Posterior vena cava (tissue), 2 donors: ENCODE results near the gene PACSIN3. TPM values are rescaled to one million over a fixed set of nuclear protein-coding genes. Genes with fewer than 3 reads are reported as not detected.

Source experiments
- DNase-seq: peaks from one replicate; pipeline ENCODE4 v3.0.0-alpha.2; 2020; ENCODE audit warnings: low spot score
- intact Hi-C, 2 donors: fragments of 100-400 bp; cut with DNase I; formaldehyde crosslinking; loops; one replicate each; pipeline versions ENCODE4 v1.14.1 to v1.14.2; 2022 to 2023
- microRNA-seq, 2 donors: library from miRNA; unstranded; fragments of <30 nt; microRNA quantifications; one replicate each; pipeline ENCODE4 v1.2.0, GENCODE V29; 2020 to 2021; ENCODE audit warnings: borderline microRNAs expressed in 2 of 2
- total RNA-seq, 2 donors: library from RNA; stranded (reverse); fragmentation: NEBNext Ultra II Directional; extraction: Animal tissue kit (Norgen Biotek cat#: 25700); gene quantifications; one replicate each; pipeline ENCODE4 v1.2.1, GENCODE V29; 2021
- donor health status: DM: yes; HTN: yes; CAD: no.
- donor health status: DM: yes; HTN: yes; CAD: no.

The PACSIN3 gene
- total RNA-seq, 2 donors from 2014 or later = 33.1 to 47.4 TPM

- DNase-seq = no peak
- intact Hi-C loops = no loop called here
Measured at GRCh38 chr11:47137476-47137875, 48.8 kb downstream of the PACSIN3 start.

- intact Hi-C loops = no loop called here
- no peak for DNase-seq
Measured at GRCh38 chr11:47136921-47137320, 49.3 kb downstream of the PACSIN3 start.

- intact Hi-C loops = no loop called here
- DNase-seq = no peak
Measured at GRCh38 chr11:47136327-47136726, 49.9 kb downstream of the PACSIN3 start.

DNA sequence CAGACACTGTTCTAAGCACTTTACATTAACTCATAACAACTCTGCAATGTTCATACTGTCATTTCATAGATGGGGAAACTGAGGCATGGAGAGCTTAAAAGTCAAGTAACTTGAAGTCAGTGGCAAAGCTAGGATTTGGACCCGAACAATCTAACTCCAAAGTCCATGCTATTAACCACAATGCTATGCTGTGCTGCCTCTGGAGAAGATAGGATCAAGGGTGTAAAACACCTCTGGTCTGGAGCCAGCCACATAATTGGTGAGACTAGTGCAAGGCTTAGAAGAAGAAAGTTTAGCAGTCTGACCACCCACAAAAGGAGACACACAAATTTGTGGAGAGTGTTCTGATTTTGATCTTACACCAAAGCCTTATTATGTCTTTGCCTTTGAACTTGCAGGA, 53.3 kb downstream of the PACSIN3 start:
- no peak for DNase-seq
- intact Hi-C loops = no loop called here

- intact Hi-C loops = no loop called here
- no peak for DNase-seq
Measured at GRCh38 chr11:47132490-47132889, 53.7 kb downstream of the PACSIN3 start.

GRCh38 chr11:47131136-47131535, 55.1 kb downstream of the PACSIN3 start:
- intact Hi-C loops = no loop called here

GRCh38 chr11:47130543-47130942, 55.7 kb downstream of the PACSIN3 start:
- intact Hi-C loops = no loop called here
- no peak for DNase-seq

More at GRCh38 chr11:47131136-47131535, 55.1 kb downstream of the PACSIN3 start:
- DNase-seq = no peak

Small RNA genes lying within 50 kb of the gene (microRNA-seq; reads per million reads assigned to microRNA genes)
- gene MIR6745 = 0 to 0.32 reads per million in 2 donors

Other genes with a start within 250 kb of the PACSIN3 start
- gene CSTPP1, start 249.7 kb downstream of the PACSIN3 start, total RNA-seq = 10 to 100 TPM; 17.8 to 19.8 TPM
- 10 to 100 TPM; 49.4 to 58.5 TPM for gene ARFGAP2, start 9.6 kb downstream of the PACSIN3 start, total RNA-seq
- 10 to 100 TPM; 30.1 to 31.5 TPM for gene DDB2, start 28.5 kb upstream of the PACSIN3 start, total RNA-seq
- 10 to 100 TPM; 18.0 to 25.1 TPM for gene ACP2, start 62.4 kb upstream of the PACSIN3 start, total RNA-seq
- gene NR1H3, start 71.6 kb upstream of the PACSIN3 start, total RNA-seq = 10 to 100 TPM; 11.9 to 24.8 TPM
- 10 to 100 TPM; 32.4 to 32.5 TPM for gene MADD, start 83.7 kb upstream of the PACSIN3 start, total RNA-seq
- gene MYBPC3, start 166.3 kb upstream of the PACSIN3 start, total RNA-seq = under 1 TPM; 0.19 to 0.37 TPM
- gene SPI1, start 192.1 kb upstream of the PACSIN3 start, total RNA-seq = 10 to 100 TPM; 27.7 to 47.0 TPM
- gene SLC39A13, start 222.2 kb upstream of the PACSIN3 start, total RNA-seq = 10 to 100 TPM; 96.1 to 98.1 TPM
- 100 to 1,000 TPM; 104 to 129 TPM for gene PSMC3, start 240.0 kb upstream of the PACSIN3 start, total RNA-seq